KG1 (cell line): ENCODE results near the gene PTGFRN.
"Not testable (repeated sequence)": the region's sequence is repeated elsewhere in the genome, so short reads cannot be mapped to it uniquely, and the experiment has no call there.

ENCODE experiments used
- DNase-seq: peaks from one replicate; lab custom pipeline; 2025; lab: John Stamatoyannopoulos, UW

Gene PTGFRN

DNA sequence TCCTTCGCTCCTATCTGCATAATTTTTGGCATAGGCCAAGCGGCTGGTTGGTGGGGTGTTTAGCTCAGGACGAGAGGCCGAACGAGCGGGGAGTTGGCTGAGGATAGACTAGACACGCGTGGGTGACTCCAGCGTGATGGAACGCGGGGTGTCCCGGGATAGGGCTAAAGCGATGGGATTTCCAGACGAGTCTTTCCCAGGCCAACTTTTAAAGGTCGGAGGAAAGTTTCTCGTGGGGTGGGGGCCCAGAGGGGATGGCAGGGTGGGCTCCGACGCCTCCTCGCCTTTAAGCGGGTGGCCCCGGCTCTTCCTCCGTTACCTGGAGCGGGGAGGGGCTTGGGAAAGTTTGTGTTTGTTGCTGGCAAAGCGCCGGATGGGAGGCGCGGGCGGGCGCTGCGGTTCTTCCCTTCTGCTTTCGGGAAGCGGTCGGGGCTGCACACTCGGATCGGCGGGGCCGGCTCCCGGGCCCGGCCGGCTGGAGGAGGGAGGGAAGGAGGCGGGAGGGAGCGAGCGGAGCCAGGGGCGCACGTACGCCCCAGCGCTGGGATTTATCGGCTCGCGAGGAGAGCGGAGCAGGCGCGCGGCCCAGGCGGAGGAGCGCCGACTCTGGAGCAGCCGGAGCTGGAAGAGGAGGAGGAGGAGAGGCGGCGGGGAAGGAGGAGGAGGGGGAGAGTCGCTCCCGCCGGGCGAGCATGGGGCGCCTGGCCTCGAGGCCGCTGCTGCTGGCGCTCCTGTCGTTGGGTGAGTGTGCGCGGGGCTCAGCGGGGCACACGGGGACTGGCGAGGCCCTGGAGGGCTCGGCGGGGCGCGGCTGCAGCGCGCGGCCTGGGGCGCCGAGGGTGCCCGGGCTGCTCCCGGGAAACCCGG, at the start of gene PTGFRN:
Gene PTGFRN (plus strand): TSS at position 405 of the 867 bp plus-strand sequence. CDS start 288 bp downstream, at position 693.
- no peak for DNase-seq

DNA sequence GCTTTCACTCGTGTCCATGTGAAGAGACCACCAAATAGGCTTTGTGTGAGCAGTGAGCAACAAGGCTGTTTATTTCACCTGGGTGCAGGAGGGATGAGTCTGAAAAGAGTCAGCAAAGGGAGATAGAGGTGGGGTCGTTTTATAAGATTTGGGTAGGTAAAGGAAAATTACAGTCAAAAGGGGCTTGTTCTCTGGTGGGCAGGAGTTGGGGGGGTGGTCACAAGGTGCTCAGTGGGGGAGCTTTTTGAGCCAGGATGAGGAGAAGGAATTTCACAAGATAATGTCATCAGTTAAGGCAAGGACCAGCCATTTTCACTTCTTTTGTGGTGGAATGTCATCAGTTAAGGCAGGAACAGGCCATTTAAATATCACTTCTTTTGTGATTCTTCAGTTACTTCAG, 49.5 kb upstream of the PTGFRN start:
- not testable (repeated sequence) for DNase-seq

DNA sequence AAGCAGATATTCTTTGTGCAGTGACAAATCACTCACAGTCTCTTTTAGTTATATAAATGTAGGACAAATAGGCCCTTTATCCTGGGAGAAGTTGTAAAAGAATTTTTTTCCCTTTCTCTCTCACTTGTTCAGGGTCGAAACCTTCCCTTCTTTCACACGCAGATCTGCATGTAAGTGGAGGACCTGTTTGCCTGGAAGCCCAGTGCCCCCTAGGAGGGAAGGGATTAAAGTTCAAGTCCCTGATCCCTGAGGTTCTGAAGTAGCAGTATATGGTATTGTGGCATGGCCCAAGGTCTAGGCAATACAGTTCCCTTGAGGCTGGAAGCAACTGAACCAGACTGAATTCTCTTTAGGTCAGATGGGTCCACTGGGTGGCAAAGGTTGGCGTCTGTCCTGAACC, 48.6 kb upstream of the PTGFRN start:
- DNase-seq, result no peak

DNA sequence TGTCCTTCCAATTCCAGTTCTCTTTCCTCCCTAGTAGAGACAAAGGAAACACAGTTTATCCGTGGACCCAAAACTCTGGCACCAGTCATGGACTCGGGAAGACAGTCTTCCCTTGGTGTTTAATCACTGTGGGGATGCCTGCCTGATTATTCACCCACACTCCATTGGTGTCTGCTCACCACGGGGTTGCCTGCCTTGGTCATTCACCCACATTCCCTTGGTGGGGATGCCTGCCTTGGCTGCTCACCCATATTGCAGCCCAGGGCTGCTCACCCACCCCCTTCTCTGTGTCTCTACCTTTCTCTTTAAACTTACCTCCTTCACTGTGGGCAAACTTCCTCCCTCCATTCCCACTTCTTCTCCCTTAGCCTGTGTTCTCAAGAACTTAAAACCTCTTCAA, 46.7 kb upstream of the PTGFRN start:
- DNase-seq, result not testable (repeated sequence)

DNA sequence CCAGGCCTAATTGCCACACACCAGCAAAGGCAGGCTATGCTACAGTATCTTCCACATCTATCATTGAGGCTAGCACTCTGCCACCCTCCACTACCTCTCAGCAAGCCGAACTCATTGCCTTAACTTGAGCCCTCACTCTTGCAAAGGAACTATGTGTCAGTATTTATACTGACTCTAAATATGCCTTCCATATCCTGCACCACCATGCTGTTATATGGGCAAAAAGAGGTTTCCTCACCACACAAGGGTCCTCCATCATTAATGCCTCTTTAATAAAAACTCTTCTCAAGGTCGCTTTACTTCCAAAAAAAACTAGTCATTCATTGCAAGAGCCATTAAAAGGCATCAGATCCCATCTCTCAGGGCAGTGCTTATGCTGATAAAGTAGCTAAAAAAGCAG, 43.2 kb upstream of the PTGFRN start:
- DNase-seq, result not testable (repeated sequence)

DNA sequence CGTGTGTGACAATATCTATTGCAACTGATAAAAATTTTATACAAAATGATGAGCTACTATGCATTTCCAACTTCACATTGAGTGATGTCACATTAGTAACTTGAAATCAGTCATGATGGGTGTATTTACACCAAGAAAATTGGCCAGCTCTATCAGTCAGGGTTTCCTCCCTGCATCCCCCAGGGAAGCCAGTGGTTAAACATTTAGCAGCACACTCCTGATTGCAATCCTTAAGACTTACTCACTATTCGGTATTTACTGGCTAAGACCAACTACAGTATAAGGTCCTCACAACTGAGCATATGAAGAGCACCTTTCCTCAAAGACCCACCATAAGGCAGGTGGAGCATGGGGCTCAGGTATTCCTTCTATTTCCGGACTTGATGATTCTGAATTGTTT, 41.3 kb upstream of the PTGFRN start:
- no peak for DNase-seq

DNA sequence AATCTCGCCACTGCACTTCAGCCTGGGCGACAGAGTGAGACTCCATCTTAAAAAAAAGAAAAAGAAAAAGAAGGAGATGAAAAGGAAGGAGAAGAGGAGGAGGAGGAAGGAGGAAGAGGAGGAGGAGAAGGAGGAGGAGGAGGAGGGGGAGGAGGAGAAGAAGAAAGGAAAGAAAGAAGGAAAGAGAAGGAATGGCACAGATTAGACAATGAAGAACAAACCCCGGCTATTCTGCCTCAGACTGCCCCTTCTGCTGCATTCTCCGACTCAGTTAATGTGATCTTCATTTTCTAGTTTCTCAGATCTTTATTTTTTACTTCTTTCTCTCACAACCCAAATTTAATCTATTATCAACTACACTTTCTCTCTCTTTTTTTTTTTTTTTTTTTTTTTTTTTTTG, 40.1 kb upstream of the PTGFRN start:
- DNase-seq, result no peak

DNA sequence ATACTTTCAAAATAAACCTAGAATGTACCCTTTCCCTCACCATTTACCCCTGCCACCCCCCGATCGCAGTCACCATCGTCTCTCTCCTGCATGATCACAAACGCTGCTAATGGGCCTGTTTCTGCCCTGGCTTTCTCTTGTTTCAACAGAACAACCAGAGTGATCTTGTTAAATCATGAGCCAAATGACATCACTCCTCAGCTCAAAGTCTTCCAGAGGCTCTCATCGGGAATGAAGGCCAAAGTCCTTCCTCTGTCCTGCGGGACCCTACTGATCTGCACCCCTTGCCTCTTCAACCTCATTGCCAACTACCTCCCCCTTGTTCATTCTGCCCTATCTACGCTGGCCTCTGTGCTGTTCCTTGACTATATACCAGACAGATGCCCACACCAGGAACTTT, 39.4 kb upstream of the PTGFRN start:
- DNase-seq, result no peak

DNA sequence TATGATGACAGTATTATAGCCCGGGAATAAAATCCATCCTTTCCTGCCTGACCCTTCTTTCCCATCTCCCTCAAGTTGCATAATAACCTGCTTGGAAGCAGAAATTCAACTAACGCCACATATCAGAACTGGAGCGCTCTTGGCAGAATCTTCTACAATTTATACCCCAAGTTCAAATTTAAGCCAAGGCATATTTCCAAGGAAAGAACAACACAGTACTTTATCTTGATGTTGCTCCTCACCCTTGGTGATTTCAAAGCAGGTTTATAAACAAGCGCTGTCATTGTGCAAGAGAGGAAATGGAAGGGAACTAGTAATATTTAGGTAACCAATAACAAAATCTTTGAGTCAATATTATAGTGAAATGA, 38.0 kb upstream of the PTGFRN start:
- no peak for DNase-seq

- no peak for DNase-seq
These were observed 35.9 kb upstream of the PTGFRN start for GRCh38 chr1:116873680-116874271.

- no peak for DNase-seq
These were observed 34.9 kb upstream of the PTGFRN start for GRCh38 chr1:116874733-116875249.

DNA sequence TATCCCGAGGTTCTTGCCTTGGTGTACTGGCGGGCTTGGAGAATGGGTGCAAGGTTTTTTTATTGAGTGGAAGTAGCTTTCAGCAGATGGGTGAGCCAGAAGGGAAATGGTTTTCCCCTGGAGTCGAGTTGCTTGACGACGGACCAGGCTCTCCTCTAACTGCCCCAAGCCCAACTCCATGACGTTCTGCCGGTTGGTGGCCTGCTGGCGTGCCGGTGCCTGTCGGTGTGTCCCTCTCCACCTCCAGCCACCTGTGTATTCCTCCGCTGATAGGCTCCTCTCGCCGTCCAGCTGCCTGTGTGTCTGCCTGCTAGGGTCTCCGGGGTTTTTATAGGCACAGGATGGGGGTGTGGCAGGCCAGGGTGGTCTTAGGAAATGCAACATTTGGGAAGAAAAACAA, 34.3 kb upstream of the PTGFRN start:
- no peak for DNase-seq

DNA sequence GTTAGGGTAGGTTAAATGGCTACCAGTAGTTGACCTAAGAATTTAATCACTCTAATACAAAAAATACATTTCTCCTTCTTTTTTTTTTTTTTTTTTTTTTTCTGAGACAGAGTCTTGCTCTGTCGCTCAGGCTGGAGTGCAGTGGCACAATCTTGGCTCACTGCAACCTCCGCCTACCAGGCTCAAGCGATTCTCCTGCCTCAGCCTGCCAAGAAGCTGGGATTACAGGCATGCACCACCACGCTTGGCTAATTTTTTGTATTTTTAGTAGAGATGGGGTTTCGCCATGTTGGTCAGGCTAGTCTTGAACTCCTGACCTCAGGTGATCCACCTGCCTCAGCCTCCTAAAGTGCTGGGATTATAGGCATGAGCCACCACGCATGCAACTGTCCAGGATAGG, 33.8 kb upstream of the PTGFRN start:
- DNase-seq, result not testable (repeated sequence)

GRCh38 chr1:116877141-116877818, 32.4 kb upstream of the PTGFRN start:
- DNase-seq, result no peak

- DNase-seq, result no peak
These were observed 30.8 kb upstream of the PTGFRN start for GRCh38 chr1:116878804-116879477.

DNA sequence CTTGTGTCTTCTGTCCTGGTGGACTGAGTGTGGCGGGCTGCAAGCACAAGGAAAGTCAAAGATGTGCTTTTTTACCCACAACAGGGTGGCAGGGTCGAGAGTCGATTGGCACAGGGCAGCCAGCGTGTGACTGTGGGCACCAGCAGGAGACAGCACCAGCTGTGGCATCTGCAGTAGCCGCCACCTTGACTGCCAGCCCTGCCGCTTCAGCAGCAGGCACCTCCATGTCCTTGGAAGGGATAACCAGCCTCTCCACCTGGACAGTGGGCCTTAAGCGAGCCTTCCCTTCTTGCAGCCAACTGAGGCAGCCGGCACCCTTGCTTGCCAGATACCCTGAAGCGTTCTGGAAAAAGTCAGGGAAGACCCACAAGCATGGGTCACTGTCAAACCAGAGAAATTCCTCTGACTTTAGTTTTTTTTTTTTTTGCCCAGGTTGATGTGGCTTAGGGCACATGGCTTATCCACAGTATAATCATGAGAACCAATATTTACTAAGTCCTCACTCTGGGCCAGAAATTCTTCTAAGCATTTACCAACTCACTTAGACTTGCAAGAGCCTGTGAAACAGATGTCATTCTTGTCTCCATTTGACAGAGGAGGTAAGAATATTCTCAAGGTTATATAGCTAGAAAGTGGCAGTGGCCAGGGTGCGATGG, 30.1 kb upstream of the PTGFRN start:
- no peak for DNase-seq

DNA sequence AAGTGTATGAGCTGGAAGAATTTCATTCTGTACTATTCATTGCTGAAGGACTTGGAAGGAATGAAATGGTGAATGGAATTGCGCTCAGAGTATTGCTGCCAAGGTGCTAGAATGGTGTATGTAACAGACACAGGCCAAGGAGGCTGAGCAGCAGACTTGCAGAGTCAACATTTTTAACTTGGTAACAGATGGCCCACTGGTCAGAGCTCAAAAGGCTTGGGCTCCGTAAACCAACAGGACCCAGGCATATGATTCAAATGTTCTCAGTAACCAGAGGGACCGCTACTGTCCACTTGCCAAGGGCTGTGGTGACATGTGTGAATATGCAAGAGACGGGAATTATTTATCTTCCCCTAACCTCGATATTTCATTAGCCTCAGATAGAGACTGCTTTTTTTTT, 28.8 kb upstream of the PTGFRN start:
- DNase-seq, result no peak

- DNase-seq, result no peak
These were observed 27.7 kb upstream of the PTGFRN start for GRCh38 chr1:116881879-116882520.

- no peak for DNase-seq
These were observed 26.9 kb upstream of the PTGFRN start for GRCh38 chr1:116882866-116883265.

GRCh38 chr1:116886291-116886878, 23.3 kb upstream of the PTGFRN start:
- DNase-seq, result no peak

DNA sequence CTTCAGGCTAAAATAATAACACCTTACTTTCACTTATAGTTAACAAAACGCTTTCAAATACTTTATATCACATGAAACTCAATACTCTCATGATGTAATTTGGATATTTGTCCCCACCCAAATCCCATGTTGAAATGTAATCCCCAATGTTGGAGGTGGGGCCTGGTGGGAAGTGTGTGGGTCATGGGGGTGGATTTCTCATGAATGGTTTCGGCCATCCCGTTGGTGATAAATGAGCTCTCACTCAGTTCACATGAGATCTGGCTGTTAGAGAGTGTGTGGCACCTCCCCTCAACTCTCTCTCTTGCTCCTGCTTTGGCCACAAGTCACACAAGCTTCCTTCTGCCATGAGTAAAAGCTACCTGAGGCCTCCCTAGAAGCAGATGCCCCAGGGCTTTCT, 22.5 kb upstream of the PTGFRN start:
- DNase-seq, result no peak
